K562 (cell line): ENCODE results near the gene FAM118B. TPM values are rescaled to one million over a fixed set of nuclear protein-coding genes. Genes with fewer than 3 reads are reported as not detected.

ENCODE experiments used
- CCNT2 ChIP-seq: IDR thresholded peaks from 2 replicates; pipeline ENCODE4 v1.6.1; 2011; ENCODE audit warnings: borderline replicate concordance, low read depth, mild to moderate bottlenecking, moderate library complexity, mixed read lengths, low read length; ENCODE audit not compliant: insufficient read length; ENCODE audit errors: extremely low read depth
- CREB3L1 ChIP-seq: fragments of 450-650 bp; IDR thresholded peaks from 2 replicates; pipeline ENCODE4 v1.6.1; 2014; ENCODE audit warnings: low read depth, mild to moderate bottlenecking, moderate library complexity, borderline replicate concordance
- EHMT2 ChIP-seq: fragments of 450-650 bp; IDR thresholded peaks from 2 replicates; pipeline ENCODE4 v1.6.1; 2018; ENCODE audit warnings: antibody characterized with exemption
- FOS ChIP-seq: IDR thresholded peaks from 3 replicates; pipeline ENCODE4 v1.6.1; 2011; ENCODE audit not compliant: insufficient read length; ENCODE audit errors: extremely low read depth
- HMGN3 ChIP-seq: IDR thresholded peaks from 2 replicates; pipeline ENCODE4 v1.6.1; 2011; ENCODE audit warnings: borderline replicate concordance, low read depth, mild to moderate bottlenecking, mixed read lengths, low read length; ENCODE audit not compliant: insufficient read length; ENCODE audit errors: extremely low read depth
- HNRNPLL ChIP-seq: fragments of 200-400 bp; formaldehyde crosslinking; IDR thresholded peaks from 2 replicates; pipeline ENCODE4 v1.6.1; 2017; ENCODE audit warnings: low read length, low read depth, mild to moderate bottlenecking; ENCODE audit not compliant: poor library complexity, severe bottlenecking
- NCOA2 ChIP-seq, 2 experiments: fragments of 450-650 bp; IDR thresholded peaks; 2 replicates each; pipeline ENCODE4 v1.6.1; 2018; ENCODE audit warnings: mild to moderate bottlenecking in 2 of 2, moderate library complexity in 1 of 2; ENCODE audit not compliant: partially characterized antibody in 2 of 2
- RBM15 ChIP-seq: fragments of 200-400 bp; formaldehyde crosslinking; IDR thresholded peaks from 2 replicates; pipeline ENCODE4 v1.6.1; 2018; ENCODE audit warnings: mild to moderate bottlenecking, low read length, moderate library complexity; ENCODE audit not compliant: insufficient read depth
- RBM25 ChIP-seq: fragments of 200-400 bp; formaldehyde crosslinking; IDR thresholded peaks from 2 replicates; pipeline ENCODE4 v1.6.1; 2018; ENCODE audit warnings: low read length, low read depth, moderate library complexity; ENCODE audit not compliant: severe bottlenecking
- TAF1 ChIP-seq: IDR thresholded peaks from 2 replicates; pipeline ENCODE4 v1.6.1; 2011; ENCODE audit warnings: mild to moderate bottlenecking, low read length, moderate library complexity; ENCODE audit not compliant: insufficient read depth, control insufficient read depth, severe bottlenecking; ENCODE audit errors: extremely low read depth
- ZBTB40 ChIP-seq, 2 experiments: fragments of 450-650 bp in 1 of 2; sonication (generic) in 1 of 2; formaldehyde crosslinking in 1 of 2; IDR thresholded peaks; 2 replicates each; pipeline versions ENCODE4 v1.7.1 to v1.9.0; 2016 to 2022; ENCODE audit warnings: inconsistent platforms in 1 of 2, mild to moderate bottlenecking in 1 of 2, missing genetic modification reagents in 1 of 2
- ZC3H11A ChIP-seq: IDR thresholded peaks from 2 replicates; pipeline ENCODE4 v1.6.1; 2012; ENCODE audit warnings: low read depth, low read length, improper control_type of control experiment
- ZFX ChIP-seq: sonication (generic); formaldehyde crosslinking; IDR thresholded peaks from 2 replicates; pipeline ENCODE4 v1.8.0; 2022; ENCODE audit warnings: mild to moderate bottlenecking, missing genetic modification reagents, moderate library complexity
- polyA plus RNA-seq, 8 experiments: library from polyadenylated mRNA; depleted of rRNA in 4 of 8; stranded (reverse) in 5 of 8; unstranded in 3 of 8; fragments of >200 nt; fragmentation: Nextera tagmentation in 2 of 8; fragmentation: Illumina TruSeq in 1 of 8; extraction: Ambion mirVana in 2 of 8; extraction: Trizol in 1 of 8; gene quantifications; 2 replicates each; pipeline versions ENCODE4 v1.2.1 to v1.2.3, GENCODE V29; 2011 to 2014; ENCODE audit warnings: inconsistent platforms in 1 of 8, missing spikeins in 1 of 8
- total RNA-seq, 7 experiments: library from RNA; depleted of rRNA in 6 of 7; stranded (reverse); fragments of >200 nt in 6 of 7; fragmentation: Illumina TruSeq in 2 of 7; extraction: Trizol in 2 of 7; gene quantifications; 2 replicates each; pipeline versions ENCODE4 v1.2.1 to v1.2.3, GENCODE V29; 2011 to 2021; ENCODE audit warnings: low replicate concordance in 1 of 7

Gene FAM118B
- total and polyA plus RNA-seq, 9 of the 15 experiments (the other 6 are each of a cell fraction or from before 2014, with no cell fraction given) = 12.0 to 49.0 (median 22.1) TPM

- TF ChIP-seq CREB3L1 (peak; percentile 46; the same call in 1 of the 2 replicates), ZBTB40 (IDR thresholded peaks at IDR 0.05) (0 out of 2 replicates have a peak, but pooled peaks have one; percentile 27), ZBTB40 (CRISPR knock-in tag; IDR thresholded peaks at IDR 0.05) (no peak), HMGN3 (peak; percentile 51), ZFX (CRISPR knock-in tag) (peak; percentile 87), NCOA2 (IDR thresholded peaks at IDR 0.05; ENCODE audit: partially characterized antibody in 2 of 2) (no peak), FOS (no peak), RBM25 (no peak), TAF1 (peak; percentile 48), EHMT2 (no peak), RBM15 (no peak), CCNT2 (peak; percentile 41), ZC3H11A (no peak), HNRNPLL (peak; percentile 91)
Measured at GRCh38 chr11:126282736-126283591, 71.4 kb downstream of the FAM118B start, which contains the start of gene TIRAP (continued).
